Pons (tissue), 1 donor: ENCODE results near the gene RNASEH1.
"Not testable (repeated sequence)": the region's sequence is repeated elsewhere in the genome, so short reads cannot be mapped to it uniquely, and the experiment has no call there.

Source experiments
- DNase-seq: peaks from one replicate; pipeline ENCODE4 v3.0.0-alpha.2; 2016; ENCODE audit warnings: low spot score

Gene RNASEH1

DNA sequence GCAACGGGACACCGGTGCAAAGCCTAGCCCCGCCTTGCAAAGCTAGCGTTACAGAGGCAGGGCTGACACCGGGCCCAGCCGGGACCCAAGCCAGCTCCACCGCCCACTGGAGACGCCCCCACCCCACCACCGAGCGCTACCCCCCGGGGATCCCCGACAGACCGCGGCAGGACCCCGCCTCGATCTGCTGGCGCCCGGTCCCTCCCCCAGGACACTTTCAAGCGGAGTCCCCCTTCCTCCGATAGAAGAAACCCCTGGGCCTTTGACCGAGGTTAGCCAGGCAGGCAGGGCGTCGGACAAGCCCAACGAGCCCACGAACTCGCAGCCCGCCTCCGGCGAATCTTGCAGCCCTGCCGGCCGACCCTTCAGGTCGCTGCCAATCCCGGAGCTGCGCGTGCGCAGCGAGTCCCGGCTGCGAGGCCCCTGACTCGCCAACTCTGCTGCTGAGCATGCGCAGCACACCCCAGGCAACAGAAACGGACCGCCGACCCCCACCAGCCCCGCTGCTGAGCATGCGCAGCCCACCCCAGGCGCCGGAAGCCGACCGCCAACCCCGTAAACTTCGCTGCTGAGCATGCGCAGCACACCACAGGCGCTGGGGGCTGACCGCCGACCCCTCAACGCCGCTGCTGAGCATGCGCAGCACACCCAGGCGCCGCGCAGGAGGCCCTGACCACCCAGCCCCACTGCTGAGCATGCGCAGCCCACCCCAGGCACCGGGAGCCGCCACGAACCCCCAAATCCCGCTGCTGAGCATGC is 39.5 kb downstream of the RNASEH1 start:
- DNase-seq: peak; percentile 93

DNA sequence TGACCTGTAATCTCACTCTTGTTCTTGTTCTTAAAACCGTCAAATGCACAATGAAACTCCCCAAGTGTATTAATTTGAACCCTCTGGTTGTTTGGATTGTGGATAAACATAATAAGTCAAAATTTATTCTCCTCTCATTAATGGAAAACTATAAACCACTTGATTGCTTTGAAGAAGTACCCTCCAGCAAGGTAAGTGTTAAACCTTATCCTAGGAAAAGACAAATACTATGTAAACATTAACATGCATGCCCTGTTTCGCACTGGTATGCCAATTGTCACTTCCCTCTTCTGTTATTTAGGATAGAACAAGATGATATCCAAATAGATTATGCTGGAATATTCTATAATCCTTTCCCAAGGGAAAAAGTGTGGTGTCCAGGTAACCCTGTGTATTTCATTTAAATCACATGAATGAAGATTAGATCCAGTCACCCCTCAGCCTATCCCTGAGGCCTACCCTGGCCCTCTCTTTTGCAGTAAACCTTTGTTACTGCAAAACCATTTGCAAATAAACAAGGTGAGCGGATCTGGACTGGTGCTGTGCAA is 40.1 kb downstream of the RNASEH1 start:
- DNase-seq: peak; percentile 39

GRCh38 chr2:3516831-3517230 is 41.3 kb downstream of the RNASEH1 start:
- DNase-seq: no peak

GRCh38 chr2:3515438-3515837 is 42.7 kb downstream of the RNASEH1 start:
- DNase-seq: not testable (repeated sequence)

GRCh38 chr2:3513026-3513810 is 44.9 kb downstream of the RNASEH1 start:
- no peak for DNase-seq

DNA sequence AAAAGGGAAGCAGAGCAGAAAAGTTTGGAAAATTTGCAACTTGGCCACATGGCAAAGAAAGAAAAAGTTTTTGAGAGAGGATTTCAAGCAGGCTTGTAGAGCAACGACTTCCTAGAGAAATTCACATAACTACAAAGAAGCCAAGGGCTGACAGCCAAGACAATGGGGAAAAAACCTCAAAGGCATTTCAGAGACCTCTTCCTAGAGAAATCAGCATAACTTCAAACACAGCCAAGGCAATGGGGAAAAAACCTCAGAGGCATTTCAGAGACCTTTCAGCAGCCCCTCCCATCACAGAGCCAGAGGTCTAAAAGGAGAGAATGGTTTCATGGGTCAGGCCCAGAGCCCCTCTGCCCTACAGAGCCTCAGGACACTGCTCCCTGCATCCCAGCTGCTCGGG is 46.0 kb downstream of the RNASEH1 start:
- no peak for DNase-seq

- DNase-seq: no peak
Measured at GRCh38 chr2:3505771-3506170, 52.4 kb downstream of the RNASEH1 start.

DNA sequence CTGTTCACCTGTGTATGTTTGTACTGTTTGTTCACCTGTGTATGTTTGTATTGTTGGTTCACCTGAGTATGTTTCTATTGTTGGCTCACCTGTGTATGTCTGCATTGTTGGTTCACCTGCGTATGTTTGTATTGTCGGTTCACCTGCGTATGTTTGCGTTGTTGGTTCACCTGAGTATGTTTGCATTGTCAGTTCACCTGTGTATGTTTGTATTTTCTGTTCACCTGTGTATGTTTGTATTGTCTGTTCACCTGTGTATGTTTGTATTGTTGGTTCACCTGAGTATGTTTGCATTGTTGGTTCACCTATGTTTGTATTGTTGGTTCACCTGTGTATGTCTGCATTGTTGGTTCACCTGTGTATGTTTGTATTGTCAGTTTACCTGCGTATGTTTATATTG is 53.4 kb downstream of the RNASEH1 start:
- no peak for DNase-seq

- no peak for DNase-seq
Measured at GRCh38 chr2:3503483-3503882, 54.6 kb downstream of the RNASEH1 start.

DNA sequence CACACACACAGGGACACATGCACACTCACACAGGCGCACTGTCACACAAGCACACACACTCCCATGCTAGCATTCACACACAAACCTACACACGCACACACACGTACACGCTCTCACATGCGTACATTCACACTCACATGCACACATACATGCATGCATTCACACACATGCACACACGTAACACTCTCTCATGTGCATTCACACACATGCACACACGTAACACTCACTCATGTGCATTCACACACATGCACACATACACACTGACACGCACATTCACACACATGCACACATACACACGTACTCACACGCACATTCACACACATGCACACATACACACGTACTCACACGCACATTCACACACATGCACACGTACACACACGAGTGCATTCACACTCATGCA is 55.1 kb downstream of the RNASEH1 start:
- DNase-seq: no peak

GRCh38 chr2:3500326-3500899 is 57.7 kb downstream of the RNASEH1 start:
- DNase-seq: no peak

DNA sequence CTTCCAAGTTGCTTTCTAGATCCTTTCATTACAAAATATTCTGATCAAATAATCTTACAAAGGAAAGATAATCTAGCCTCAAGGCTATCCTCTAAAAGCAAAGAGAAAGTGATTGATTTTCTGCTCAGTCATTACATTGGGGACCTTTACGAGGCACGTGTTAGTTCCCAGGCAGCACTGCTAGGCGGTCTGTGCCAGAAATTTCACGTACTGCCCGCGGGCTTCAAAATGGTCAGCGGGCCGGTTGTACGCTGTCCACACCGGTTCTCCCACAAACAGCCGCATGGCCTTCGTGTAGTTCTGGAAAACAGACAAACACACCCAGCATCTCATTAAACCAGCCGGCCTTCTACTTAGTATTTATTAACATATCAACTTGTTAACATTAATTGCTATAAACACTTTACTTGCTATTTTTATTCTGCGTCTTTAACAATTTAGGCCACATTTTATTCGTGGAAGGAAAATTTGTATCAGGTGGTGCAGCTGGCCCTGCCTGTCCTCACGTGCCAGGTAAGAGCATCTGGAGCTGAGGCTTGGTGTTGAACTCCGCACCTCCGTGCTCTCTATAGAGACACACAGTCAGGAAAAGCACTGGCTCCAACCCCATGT is 59.2 kb downstream of the RNASEH1 start:
- no peak for DNase-seq

DNA sequence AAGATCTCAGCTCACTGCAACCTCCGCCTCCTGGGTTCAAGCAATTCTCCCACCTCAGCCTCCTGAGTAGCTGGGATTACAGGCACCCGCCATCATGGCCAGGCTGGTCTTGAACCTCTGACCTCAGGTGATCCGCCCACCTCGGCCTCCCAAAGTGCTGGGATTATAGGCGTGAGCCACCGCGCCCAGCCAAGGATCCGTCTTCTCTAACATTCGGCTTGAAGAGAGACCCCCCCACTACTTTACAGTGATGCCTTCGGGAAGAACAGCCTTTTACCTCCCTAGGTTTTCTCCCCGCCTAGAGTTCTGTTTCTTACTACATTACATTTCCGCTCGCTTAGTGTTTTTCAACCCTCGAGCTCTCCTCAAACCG is 61.4 kb downstream of the RNASEH1 start:
- not testable (repeated sequence) for DNase-seq
